Stimulated activated CD8-positive, alpha-beta memory T cell treated with anti-CD3 and anti-CD28 coated beads, Interleukin-15, amount 100 ng/mL, for 4 hours (primary cell): Measurements from ENCODE around the gene RAP1GAP2.
"Not testable (repeated sequence)": the region's sequence is repeated elsewhere in the genome, so short reads cannot be mapped to it uniquely, and the experiment has no call there.

Experiments
- DNase-seq, 2 donors: peaks; one replicate each; pipeline ENCODE4 v3.0.0-alpha.2; 2020; ENCODE audit warnings: low read depth in 2 of 2

Gene RAP1GAP2

GRCh38 chr17:3022197-3022596 is 226.0 kb downstream of the RAP1GAP2 start:
- no peak for DNase-seq

- DNase-seq = no peak
Observed at GRCh38 chr17:3024346-3024745, 228.1 kb downstream of the RAP1GAP2 start.

- no peak for DNase-seq
Observed at GRCh38 chr17:3025421-3026124, 229.3 kb downstream of the RAP1GAP2 start.

- DNase-seq = no peak
Observed at GRCh38 chr17:3026125-3026855, 230.1 kb downstream of the RAP1GAP2 start.

- DNase-seq = no peak
Observed at GRCh38 chr17:3026856-3027751, 230.9 kb downstream of the RAP1GAP2 start.

- no peak for DNase-seq
Observed at GRCh38 chr17:3027786-3028532, 231.7 kb downstream of the RAP1GAP2 start.

- DNase-seq = no peak
Observed at GRCh38 chr17:3029213-3029913, 233.1 kb downstream of the RAP1GAP2 start.

- DNase-seq = no peak
Observed at GRCh38 chr17:3030096-3030495, 233.9 kb downstream of the RAP1GAP2 start.

GRCh38 chr17:3030852-3031470 is 234.7 kb downstream of the RAP1GAP2 start:
- not testable (repeated sequence) for DNase-seq

- DNase-seq = no peak
Observed at GRCh38 chr17:3032258-3033247, 236.3 kb downstream of the RAP1GAP2 start.

GRCh38 chr17:3033248-3033640 is 237.0 kb downstream of the RAP1GAP2 start:
- DNase-seq = no peak

- no peak for DNase-seq
Observed at GRCh38 chr17:3033741-3034577, 237.7 kb downstream of the RAP1GAP2 start.

GRCh38 chr17:3034578-3034920 is 238.3 kb downstream of the RAP1GAP2 start:
- DNase-seq = no peak

GRCh38 chr17:3035256-3035967 is 239.2 kb downstream of the RAP1GAP2 start:
- no peak for DNase-seq

- DNase-seq = no peak
Observed at GRCh38 chr17:3035968-3036280, 239.7 kb downstream of the RAP1GAP2 start.

- no peak for DNase-seq
Observed at GRCh38 chr17:3036800-3037199, 240.6 kb downstream of the RAP1GAP2 start.

GRCh38 chr17:3037259-3037658 is 241.0 kb downstream of the RAP1GAP2 start:
- DNase-seq = no peak

- no peak for DNase-seq
Observed at GRCh38 chr17:3038941-3039340, 242.7 kb downstream of the RAP1GAP2 start.
